AG09309 (cell line): Measurements from ENCODE around the gene TELO2.
"Not testable (repeated sequence)": the region's sequence is repeated elsewhere in the genome, so short reads cannot be mapped to it uniquely, and the experiment has no call there.

ENCODE experiments used
- DNase-seq: peaks from one replicate; pipeline ENCODE4 v3.0.0-alpha.2; 2010; ENCODE audit warnings: low read depth
- H3K4me3 ChIP-seq: 2 replicates; pipeline ENCODE4 v1.5.1; 2011; ENCODE audit warnings: mild to moderate bottlenecking, low read depth, low read length, moderate library complexity; ENCODE audit not compliant: control insufficient read depth
- TF ChIP-seq, protein P1 (sequence below): IDR thresholded peaks from 2 replicates; pipeline ENCODE4 v1.5.1; 2011; ENCODE audit warnings: mild to moderate bottlenecking, low read depth, low read length, inconsistent platforms; ENCODE audit not compliant: insufficient read depth, control insufficient read depth; ENCODE audit errors: missing control alignments

The TELO2 gene

DNA sequence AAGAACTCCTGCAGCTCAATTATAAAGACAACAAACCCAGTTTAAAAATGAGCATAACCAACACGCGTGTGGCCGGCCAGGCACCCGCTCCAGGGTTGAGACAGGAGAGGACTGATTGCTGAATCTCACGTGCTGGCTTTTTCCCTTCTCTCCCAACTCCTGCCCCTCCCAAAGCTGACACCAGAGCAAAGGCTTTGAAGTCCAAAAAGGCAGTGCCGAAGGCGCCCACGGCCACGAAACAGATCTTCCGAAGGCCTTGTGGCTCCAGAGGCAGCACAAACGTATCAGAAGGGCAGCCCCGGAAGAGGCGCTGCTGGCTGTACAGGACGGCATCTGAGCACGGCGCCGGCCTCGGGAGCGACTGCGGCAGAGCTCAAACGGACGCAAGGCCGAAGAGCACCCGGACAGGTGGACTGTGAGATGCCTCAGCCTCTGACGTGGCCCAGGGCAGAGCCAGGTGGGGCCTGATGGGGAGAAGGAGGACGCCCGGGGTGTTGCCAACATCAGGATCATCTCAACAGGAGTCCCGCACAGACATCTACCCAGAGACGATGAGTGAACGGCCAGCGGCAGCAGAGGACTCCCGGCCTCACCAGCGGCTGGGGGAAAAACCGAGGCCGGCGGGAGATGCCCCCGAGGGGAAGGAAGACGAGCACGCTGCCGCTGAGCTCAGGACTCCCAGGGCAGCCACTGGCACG, 28.8 kb upstream of the TELO2 start:
- TF ChIP-seq, protein P1, sequence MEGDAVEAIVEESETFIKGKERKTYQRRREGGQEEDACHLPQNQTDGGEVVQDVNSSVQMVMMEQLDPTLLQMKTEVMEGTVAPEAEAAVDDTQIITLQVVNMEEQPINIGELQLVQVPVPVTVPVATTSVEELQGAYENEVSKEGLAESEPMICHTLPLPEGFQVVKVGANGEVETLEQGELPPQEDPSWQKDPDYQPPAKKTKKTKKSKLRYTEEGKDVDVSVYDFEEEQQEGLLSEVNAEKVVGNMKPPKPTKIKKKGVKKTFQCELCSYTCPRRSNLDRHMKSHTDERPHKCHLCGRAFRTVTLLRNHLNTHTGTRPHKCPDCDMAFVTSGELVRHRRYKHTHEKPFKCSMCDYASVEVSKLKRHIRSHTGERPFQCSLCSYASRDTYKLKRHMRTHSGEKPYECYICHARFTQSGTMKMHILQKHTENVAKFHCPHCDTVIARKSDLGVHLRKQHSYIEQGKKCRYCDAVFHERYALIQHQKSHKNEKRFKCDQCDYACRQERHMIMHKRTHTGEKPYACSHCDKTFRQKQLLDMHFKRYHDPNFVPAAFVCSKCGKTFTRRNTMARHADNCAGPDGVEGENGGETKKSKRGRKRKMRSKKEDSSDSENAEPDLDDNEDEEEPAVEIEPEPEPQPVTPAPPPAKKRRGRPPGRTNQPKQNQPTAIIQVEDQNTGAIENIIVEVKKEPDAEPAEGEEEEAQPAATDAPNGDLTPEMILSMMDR = no peak

DNA sequence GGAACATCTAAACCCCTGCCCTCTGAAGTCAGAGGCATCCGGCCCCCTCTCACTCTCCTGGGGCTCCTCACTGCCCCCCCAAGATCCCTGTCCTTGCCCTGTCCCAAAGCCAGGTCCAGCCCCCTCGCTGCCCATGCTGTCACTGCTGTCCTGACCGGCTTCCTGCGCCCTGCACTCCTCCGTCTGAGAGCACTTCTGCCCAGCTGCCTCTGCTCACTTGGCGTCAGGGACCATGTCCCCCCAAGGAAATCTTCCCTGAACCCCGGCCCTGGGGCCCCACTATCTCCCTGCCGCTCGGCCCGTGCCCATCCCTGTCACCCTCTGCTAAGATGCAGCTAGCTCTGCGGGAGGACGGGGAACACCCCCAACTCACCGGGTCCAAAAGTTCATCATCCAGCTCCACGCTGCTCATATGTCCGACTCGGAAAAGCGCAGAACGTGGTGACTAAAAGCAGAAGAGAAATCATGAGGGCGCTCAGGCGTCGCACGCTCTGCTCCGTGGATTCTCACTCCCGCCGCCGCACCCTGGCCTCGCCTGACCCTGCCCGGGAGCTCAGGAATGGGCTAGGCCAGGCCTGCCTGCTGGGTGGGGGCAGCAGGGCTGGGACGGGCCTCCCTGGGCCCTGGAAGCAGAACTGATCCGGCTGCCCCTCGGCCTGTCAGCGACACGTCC, 28.1 kb upstream of the TELO2 start:
- DNase-seq = no peak
- H3K4me3 ChIP-seq = no peak overlapping the region
- TF ChIP-seq, protein P1 = no peak

More for the DNA sequence above, 28.8 kb upstream of the TELO2 start:
- H3K4me3 ChIP-seq = no peak overlapping the region
- DNase-seq = no peak

DNA sequence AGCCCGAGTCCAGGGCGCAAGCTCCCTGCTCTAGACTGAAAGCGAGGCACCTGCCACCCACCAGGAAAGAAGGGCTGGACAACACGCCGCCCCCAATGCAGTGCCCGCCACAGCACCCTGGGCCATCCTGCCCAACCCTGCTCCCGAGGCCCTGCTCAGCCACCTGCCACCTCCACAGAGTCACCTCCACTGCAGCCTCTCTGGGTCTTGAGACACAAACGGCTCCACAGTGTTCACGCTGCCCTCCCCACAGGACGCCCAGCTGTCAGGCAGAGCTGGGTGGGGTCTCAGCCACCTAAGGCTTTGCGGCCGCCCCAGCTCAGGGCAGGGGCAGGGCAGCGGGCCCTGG, 27.6 kb upstream of the TELO2 start:
- no peak for DNase-seq
- H3K4me3 ChIP-seq = no peak overlapping the region
- TF ChIP-seq, protein P1 = no peak

DNA sequence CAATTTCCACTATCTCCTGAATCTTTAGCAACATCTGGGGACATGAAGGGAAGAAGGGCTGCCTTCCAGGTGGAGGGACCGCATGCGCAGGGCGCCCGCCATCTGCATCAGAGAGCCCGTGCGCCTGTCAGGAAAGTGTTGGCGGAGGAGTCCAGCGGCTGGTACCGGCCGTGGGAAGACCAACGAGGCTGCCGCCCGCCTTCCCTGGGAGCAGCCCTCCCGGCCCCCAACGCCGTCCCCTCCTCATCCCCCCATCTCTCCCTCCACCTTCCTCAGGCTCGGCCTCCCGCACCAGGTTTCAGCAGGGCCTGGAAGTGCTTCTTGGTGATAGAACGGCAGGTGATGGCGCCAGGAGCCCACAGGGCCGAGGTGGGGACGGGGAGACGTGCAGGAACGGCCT, 27.1 kb upstream of the TELO2 start:
- no peak for DNase-seq
- TF ChIP-seq, protein P1 = no peak
- no peak overlapping the region for H3K4me3 ChIP-seq

DNA sequence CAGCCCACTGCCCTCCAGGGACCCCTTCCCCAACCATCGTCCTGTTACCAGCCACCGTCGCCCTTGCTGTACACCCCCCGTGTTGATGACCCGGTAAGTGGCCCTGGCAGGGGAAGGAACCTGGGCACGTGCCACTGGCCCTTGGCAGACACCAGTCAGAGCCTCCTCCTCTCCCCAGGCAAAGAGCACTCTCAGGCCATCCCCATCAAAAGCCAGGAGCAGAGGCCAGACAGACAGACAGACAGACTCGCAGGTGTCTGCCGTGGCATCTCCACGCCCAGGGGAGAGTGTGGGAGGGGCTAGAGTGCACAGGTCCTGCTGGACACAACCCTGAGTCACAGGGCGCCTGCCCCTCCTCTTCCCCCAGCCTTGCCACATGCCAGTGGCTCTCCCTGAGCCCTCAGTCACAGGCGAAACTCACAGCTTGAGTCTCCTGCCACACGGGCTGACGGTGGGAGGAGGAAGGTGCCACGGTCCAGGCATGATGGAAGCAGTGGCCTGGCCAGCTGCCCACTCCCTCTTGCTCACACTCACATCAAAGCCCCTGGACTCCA, 26.1 kb upstream of the TELO2 start:
- no peak overlapping the region for H3K4me3 ChIP-seq
- TF ChIP-seq, protein P1 = no peak
- DNase-seq = no peak

DNA sequence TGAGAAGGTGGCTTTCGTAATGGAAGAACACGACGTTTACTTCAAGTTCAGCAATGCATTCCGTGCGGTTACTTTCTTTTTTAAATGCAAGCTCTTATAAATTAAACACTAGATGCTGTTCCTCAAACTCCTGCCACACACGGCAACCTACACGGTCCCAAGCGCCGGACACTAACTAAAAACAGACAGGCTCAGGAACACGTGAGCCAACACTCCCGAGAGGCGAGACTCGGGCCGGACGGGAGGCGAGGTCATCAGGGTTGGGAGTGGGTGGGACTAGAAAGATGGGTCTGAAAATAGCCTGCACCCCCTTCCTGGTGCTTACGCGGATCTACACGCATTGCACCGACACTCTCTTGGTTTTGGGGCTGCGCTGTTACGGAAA, 24.7 kb upstream of the TELO2 start:
- TF ChIP-seq, protein P1 = no peak
- no peak for DNase-seq
- H3K4me3 ChIP-seq = no peak overlapping the region

DNA sequence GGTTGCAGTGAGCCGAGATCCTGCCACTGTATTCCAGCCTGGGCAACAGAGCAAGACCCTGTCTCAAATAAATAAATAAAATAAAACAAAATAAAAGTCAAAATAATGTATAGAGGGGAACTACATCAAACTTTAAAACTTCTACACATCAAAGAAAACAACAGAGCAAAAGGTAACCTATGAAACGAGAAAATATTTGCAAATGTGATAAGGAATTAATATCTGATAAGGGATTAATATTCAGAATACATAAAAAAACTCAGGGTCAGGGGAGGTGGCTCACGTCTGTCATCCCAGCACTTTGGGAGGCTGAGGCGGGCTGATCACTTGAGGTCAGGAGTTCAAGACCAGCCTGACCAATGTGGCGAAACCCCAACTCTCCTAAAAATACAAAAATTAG, 24.0 kb upstream of the TELO2 start:
- DNase-seq, H3K4me3 ChIP-seq: not testable (repeated sequence)
